OCI-LY7 (cell line): Measurements from ENCODE around the gene IRF1. TPM values are rescaled to one million over a fixed set of nuclear protein-coding genes. Genes with fewer than 3 reads are reported as not detected.

Experiments
- BruUV-seq: library from RNA; stranded (reverse); fragments of 400-500 nt; replicated peaks from 2 replicates; lab custom pipeline; 2021; lab: Mats Ljungman, UMichigan
- CTCF ChIA-PET: fragments of 300-600 bp; sonication (Branson Sonifier 250); formaldehyde crosslinking; loops from one replicate; lab custom pipeline; 2022; ENCODE audit warnings: antibody characterized with exemption; ENCODE audit not compliant: unreplicated experiment; lab: Charles Lee
- POLR2A ChIA-PET: fragments of 300-600 bp; sonication (Branson Sonifier 250); formaldehyde crosslinking; loops from one replicate; lab custom pipeline; 2022; ENCODE audit warnings: antibody characterized with exemption; lab: Charles Lee
- DNase-seq: peaks from one replicate; pipeline ENCODE4 v3.0.0-alpha.2; 2015; ENCODE audit warnings: low spot score
- H2AFZ ChIP-seq: fragments of 200-600 bp; sonication (generic), shearing (Covaris generic); 2 replicates; pipeline ENCODE4 v1.6.1; 2014; ENCODE audit warnings: mild to moderate bottlenecking, antibody characterized with exemption, low read length, moderate library complexity
- H3K27ac ChIP-seq: fragments of 200-600 bp; sonication (generic); 2 replicates; pipeline ENCODE4 v1.5.1; 2014; ENCODE audit warnings: mixed run types, low read depth, mild to moderate bottlenecking, moderate library complexity, low read length, inconsistent platforms; ENCODE audit not compliant: poor library complexity, severe bottlenecking
- H3K36me3 ChIP-seq: fragments of 200-600 bp; sonication (generic); 2 replicates; pipeline ENCODE4 v1.6.1; 2014; ENCODE audit warnings: mild to moderate bottlenecking, antibody characterized with exemption, low read length, moderate library complexity, mixed read lengths; ENCODE audit not compliant: insufficient read depth
- H3K4me1 ChIP-seq: fragments of 200-600 bp; sonication (generic); 2 replicates; pipeline ENCODE4 v1.5.1; 2014; ENCODE audit warnings: mild to moderate bottlenecking, low read length; ENCODE audit not compliant: insufficient read depth, poor library complexity, severe bottlenecking
- H3K4me2 ChIP-seq: fragments of 200-600 bp; sonication (generic); 2 replicates; pipeline ENCODE4 v1.6.1; 2014; ENCODE audit warnings: mild to moderate bottlenecking, low read length
- H3K4me3 ChIP-seq: fragments of 200-600 bp; sonication (generic); 2 replicates; pipeline ENCODE4 v1.5.1; 2014; ENCODE audit warnings: mild to moderate bottlenecking, low read depth, low read length; ENCODE audit not compliant: poor library complexity, severe bottlenecking
- H3K79me2 ChIP-seq: fragments of 200-600 bp; sonication (generic); 2 replicates; pipeline ENCODE4 v1.6.1; 2016; ENCODE audit warnings: low read depth, mild to moderate bottlenecking, low read length, moderate library complexity, mixed read lengths; ENCODE audit not compliant: insufficient read depth
- H3K9me2 ChIP-seq: fragments of 200-600 bp; sonication (generic); 2 replicates; pipeline ENCODE4 v1.6.1; 2016; ENCODE audit warnings: mild to moderate bottlenecking, low read length, mixed read lengths; ENCODE audit not compliant: insufficient read depth
- H3K9me3 ChIP-seq: fragments of 200-600 bp; sonication (generic); 2 replicates; pipeline ENCODE4 v1.6.1; 2014; ENCODE audit warnings: mild to moderate bottlenecking, mixed run types, low read length, mixed read lengths
- H4K20me1 ChIP-seq: fragments of 200-600 bp; sonication (generic); 2 replicates; pipeline ENCODE4 v1.6.1; 2014; ENCODE audit warnings: mild to moderate bottlenecking, antibody characterized with exemption, low read length, moderate library complexity, mixed read lengths; ENCODE audit not compliant: insufficient read depth
- CTCF ChIP-seq: fragments of 200-600 bp; sonication (generic); conservative IDR thresholded peaks from 2 replicates; pipeline ENCODE4 v1.5.1; 2014; ENCODE audit warnings: mild to moderate bottlenecking, antibody characterized with exemption, low read length, moderate library complexity, mixed read lengths
- EZH2phosphoT487 ChIP-seq: fragments of 200-600 bp; sonication (generic); IDR thresholded peaks from 2 replicates; pipeline ENCODE4 v1.6.1; 2018; ENCODE audit warnings: low read depth, borderline replicate concordance, mild to moderate bottlenecking, mixed run types, antibody characterized with exemption, low read length, moderate library complexity, mixed read lengths
- intact Hi-C: fragments of 100-400 bp; cut with micrococcal nuclease; formaldehyde crosslinking; loops from one replicate; pipeline ENCODE4 v1.10.0; 2022; ENCODE audit not compliant: unreplicated experiment
- total RNA-seq, 2 experiments: library from RNA; depleted of rRNA in 1 of 2; stranded (reverse); fragments of >200 nt in 1 of 2; shearing (Covaris generic) in 1 of 2; gene quantifications; 2 replicates each; pipeline ENCODE4 v1.2.3, GENCODE V29; 2014 to 2022

The IRF1 gene
- total RNA-seq, 2 experiments from 2014 or later: 24.8 to 39.4 TPM

- H3K4me1 ChIP-seq: peaks cover 65% of the 10 kb centered on the region
- H3K9me2 ChIP-seq: no peaks in the 10 kb centered on the region
- H3K79me2 ChIP-seq: no peaks in the 10 kb centered on the region
- POLR2A ChIA-PET: interaction anchor here (0.8 to 4.3 kb wide), 3 partner anchors 9 to 50 kb away, joined by 4 to 26 read pairs (median 9); no protein-coding TSS in a partner anchor
- TF ChIP-seq CTCF: no peak
- no peak for TF ChIP-seq EZH2phosphoT487
- no peaks in the 10 kb centered on the region for H3K36me3 ChIP-seq
- no peak overlapping the region for H3K4me2 ChIP-seq
- H4K20me1 ChIP-seq: no peaks in the 10 kb centered on the region
- BruUV-seq: no TSS peak
- CTCF ChIA-PET: interaction anchor here (1.3 to 1.6 kb wide), 2 partner anchors 50 to 59 kb away, joined by 4 to 5 read pairs; no protein-coding TSS in a partner anchor
- intact Hi-C loops: no loop called here
- H2AFZ ChIP-seq: no peak overlapping the region
- H3K27ac ChIP-seq: no peak overlapping the region
- no peaks in the 10 kb centered on the region for H3K9me3 ChIP-seq
- no peak overlapping the region for H3K4me3 ChIP-seq
- DNase-seq: no peak
Measured at GRCh38 chr5:132470596-132470995, 20.0 kb downstream of the IRF1 start.

GRCh38 chr5:132470010-132470392 is 20.6 kb downstream of the IRF1 start:
- intact Hi-C loops: no loop called here
- DNase-seq: no peak
- TF ChIP-seq CTCF: no peak
- no peak for TF ChIP-seq EZH2phosphoT487
- no peak overlapping the region for H3K27ac ChIP-seq
- no peaks in the 10 kb centered on the region for H4K20me1 ChIP-seq
- H3K9me3 ChIP-seq: no peaks in the 10 kb centered on the region
- H3K4me1 ChIP-seq: peaks cover 70% of the 10 kb centered on the region
- no peaks in the 10 kb centered on the region for H3K36me3 ChIP-seq
- no TSS peak for BruUV-seq
- no peaks in the 10 kb centered on the region for H3K9me2 ChIP-seq
- no peaks in the 10 kb centered on the region for H3K79me2 ChIP-seq
- ChIA-PET CTCF (interaction anchor here (1.0 to 1.6 kb wide), 3 partner anchors 21 to 49 kb away, joined by 3 to 4 read pairs (median 3); partner anchors contain the start of gene IRF1), POLR2A (interaction anchor here (0.7 to 4.3 kb wide), 5 partner anchors 10 to 54 kb away, joined by 3 to 22 read pairs (median 9); no protein-coding TSS in a partner anchor)
- no peak overlapping the region for H2AFZ ChIP-seq
- H3K4me2 ChIP-seq: no peak overlapping the region
- H3K4me3 ChIP-seq: no peak overlapping the region

- Histone ChIP-seq H3K27ac (no peak overlapping the region), H4K20me1 (no peaks in the 10 kb centered on the region), H3K9me3 (no peaks in the 10 kb centered on the region), H2AFZ (no peak overlapping the region), H3K4me3 (no peak overlapping the region), H3K79me2 (no peaks in the 10 kb centered on the region), H3K9me2 (no peaks in the 10 kb centered on the region), H3K4me2 (no peak overlapping the region), H3K36me3 (no peaks in the 10 kb centered on the region), H3K4me1 (peaks cover 71% of the 10 kb centered on the region)
- no TSS peak for BruUV-seq
- TF ChIP-seq CTCF: peak; percentile 65
- TF ChIP-seq EZH2phosphoT487: no peak
- ChIA-PET POLR2A (interaction anchor here (0.7 to 4.3 kb wide), 4 partner anchors 10 to 54 kb away, joined by 3 to 22 read pairs (median 6); no protein-coding TSS in a partner anchor), CTCF (interaction anchor here (1.0 to 1.6 kb wide), 4 partner anchors 10 to 49 kb away, joined by 3 to 4 read pairs (median 3); partner anchors contain the start of gene IRF1)
- DNase-seq: no peak
- intact Hi-C loops: no loop called here
Measured at GRCh38 chr5:132469380-132470009, 21.1 kb downstream of the IRF1 start.
